ENCODE measurements around the gene FERMT3.

DNA sequence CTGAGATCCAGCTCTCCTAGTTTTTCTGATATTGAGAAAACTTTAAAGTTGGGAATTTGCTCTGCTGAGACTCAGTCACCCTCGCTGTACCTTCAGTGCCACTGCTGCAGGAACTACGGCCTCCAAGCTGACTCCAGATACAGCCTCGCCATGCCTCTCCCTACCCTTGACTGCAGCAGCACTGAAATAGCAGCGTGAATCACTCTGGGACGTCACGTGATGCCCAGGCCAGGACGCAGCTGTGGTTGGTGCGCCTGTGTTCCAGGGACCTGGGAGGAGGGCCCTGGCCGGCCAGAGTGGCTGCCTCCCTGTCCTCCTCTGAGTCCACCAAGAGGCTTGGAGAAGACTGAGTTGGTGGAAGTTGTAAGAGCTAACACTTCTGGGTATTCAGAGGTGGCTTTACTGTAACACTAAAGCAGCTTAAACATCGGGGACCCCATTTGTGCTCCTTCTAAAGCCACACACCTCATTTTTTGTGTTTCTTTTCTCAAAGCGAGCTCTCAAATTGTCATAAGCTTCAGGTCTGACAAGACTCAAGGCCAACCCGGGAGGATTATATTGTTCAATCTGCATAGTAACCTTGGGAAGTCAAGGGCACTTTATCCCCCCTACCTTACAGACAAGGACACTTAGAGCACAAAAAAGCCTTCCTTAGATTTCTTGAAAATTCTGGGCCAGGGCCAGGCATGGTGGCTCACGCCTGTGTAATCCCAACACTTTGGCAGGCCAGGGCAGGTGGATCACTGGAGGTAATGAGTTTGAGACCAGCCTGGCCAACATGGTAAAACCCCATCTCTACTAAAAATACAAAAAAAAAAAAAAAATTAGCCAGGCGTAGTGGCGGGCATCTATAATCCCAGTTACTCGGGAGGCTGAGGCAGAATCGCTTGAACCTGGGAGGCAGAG, 24.8 kb upstream of the FERMT3 start:
- TF ChIP-seq, protein P1, sequence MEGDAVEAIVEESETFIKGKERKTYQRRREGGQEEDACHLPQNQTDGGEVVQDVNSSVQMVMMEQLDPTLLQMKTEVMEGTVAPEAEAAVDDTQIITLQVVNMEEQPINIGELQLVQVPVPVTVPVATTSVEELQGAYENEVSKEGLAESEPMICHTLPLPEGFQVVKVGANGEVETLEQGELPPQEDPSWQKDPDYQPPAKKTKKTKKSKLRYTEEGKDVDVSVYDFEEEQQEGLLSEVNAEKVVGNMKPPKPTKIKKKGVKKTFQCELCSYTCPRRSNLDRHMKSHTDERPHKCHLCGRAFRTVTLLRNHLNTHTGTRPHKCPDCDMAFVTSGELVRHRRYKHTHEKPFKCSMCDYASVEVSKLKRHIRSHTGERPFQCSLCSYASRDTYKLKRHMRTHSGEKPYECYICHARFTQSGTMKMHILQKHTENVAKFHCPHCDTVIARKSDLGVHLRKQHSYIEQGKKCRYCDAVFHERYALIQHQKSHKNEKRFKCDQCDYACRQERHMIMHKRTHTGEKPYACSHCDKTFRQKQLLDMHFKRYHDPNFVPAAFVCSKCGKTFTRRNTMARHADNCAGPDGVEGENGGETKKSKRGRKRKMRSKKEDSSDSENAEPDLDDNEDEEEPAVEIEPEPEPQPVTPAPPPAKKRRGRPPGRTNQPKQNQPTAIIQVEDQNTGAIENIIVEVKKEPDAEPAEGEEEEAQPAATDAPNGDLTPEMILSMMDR (IDR thresholded peaks at IDR 0.05), result no peak
- peak; percentile 65 to 90 for TF ChIP-seq POLR2A (IDR thresholded peaks at IDR 0.05)

Measured in Peyer's patch (tissue), 4 donors.